Psoas muscle (tissue), 8 donors: ENCODE data around the gene NAMPT. TPM values are rescaled to one million over a fixed set of nuclear protein-coding genes. Genes with fewer than 3 reads are reported as not detected.
"Not testable (repeated sequence)": the region's sequence is repeated elsewhere in the genome, so short reads cannot be mapped to it uniquely, and the experiment has no call there.

Experiments
- ATAC-seq, 4 donors: fragments of 200-7000 bp; cut with Tn5 transposase; one replicate each; pipeline ENCODE4 v1.9.1; 2020; ENCODE audit warnings: moderate library complexity in 3 of 4, mild to moderate bottlenecking in 2 of 4
- DNase-seq, 2 donors: peaks; one replicate each; pipeline ENCODE4 v3.0.0-alpha.2; 2020
- H3K27ac ChIP-seq: fragments of 200-600 bp; one replicate; pipeline ENCODE4 v1.8.0; 2022
- H3K27me3 ChIP-seq, 3 donors: fragments of 200-600 bp in 1 of 3; one replicate each; pipeline versions ENCODE4 v1.6.1 to v1.8.0; 2013 to 2022; ENCODE audit warnings: low read length in 2 of 3, mild to moderate bottlenecking in 2 of 3, moderate library complexity in 1 of 3; ENCODE audit not compliant: insufficient read depth in 3 of 3
- H3K36me3 ChIP-seq, 2 donors: fragments of 200-600 bp in 1 of 2; one replicate each; pipeline versions ENCODE4 v1.6.1 to v1.8.0; 2013 to 2022; ENCODE audit warnings: low read depth in 1 of 2, mild to moderate bottlenecking in 1 of 2, moderate library complexity in 1 of 2; ENCODE audit not compliant: insufficient read depth in 1 of 2
- H3K4me1 ChIP-seq: fragments of 200-600 bp; one replicate; pipeline ENCODE4 v1.8.0; 2022
- H3K4me3 ChIP-seq: fragments of 200-600 bp; one replicate; pipeline ENCODE4 v1.8.0; 2022; ENCODE audit warnings: mild to moderate bottlenecking
- H3K9me3 ChIP-seq: fragments of 200-600 bp; one replicate; pipeline ENCODE4 v1.8.0; 2022
- WGBS, 3 donors: extraction: QIAGEN DNeasy Blood & Tissue Kit; methylation state at CpG; one replicate each; pipeline versions ENCODE4 v1.1.6 to v1.1.7; 2013; 5-methylcytosine and 5-hydroxymethylcytosine counted together
- intact Hi-C, 2 donors: fragments of 100-400 bp; cut with DNase I; formaldehyde crosslinking; loops; one replicate each; pipeline versions ENCODE4 v1.11.0 to v1.14.2; 2022
- polyA plus RNA-seq, 3 donors: library from polyadenylated mRNA; stranded (reverse); fragments of 200-250 nt; gene quantifications; one replicate each; pipeline ENCODE4 v1.2.3, GENCODE V29; 2013
- total RNA-seq, 4 donors: library from RNA; stranded (reverse); fragmentation: NEBNext Ultra II Directional in 2 of 4; extraction: Animal tissue kit (Norgen Biotek cat#: 25700) in 2 of 4; gene quantifications; one replicate each; pipeline versions ENCODE4 v1.2.1 to v1.2.4, GENCODE V29; 2021 to 2023
- TF ChIP-seq, protein P1 (sequence below): fragments of 200-600 bp; IDR thresholded peaks from one replicate; pipeline ENCODE4 v1.8.0; 2022; ENCODE audit warnings: antibody characterized with exemption
- donor health status: healthy with polysubstance abuse.
- donor health status: DM: no; HTN: no; CAD: no; lungs with moderate emphysema.
- donor health status: Bipolar disorder and iron deficiency.
- donor health status: healthy.
- donor health status: DM: yes; HTN: yes; CAD: no.
- donor health status: DM: no; HTN: no; CAD: no.
- donor health status: DM: no; HTN: no; CAD: no.
- donor health status: DM: yes; HTN: yes; CAD: no.

The NAMPT gene
- total and polyA plus RNA-seq, 7 donors: 57.2 to 401 (median 130) TPM

DNA sequence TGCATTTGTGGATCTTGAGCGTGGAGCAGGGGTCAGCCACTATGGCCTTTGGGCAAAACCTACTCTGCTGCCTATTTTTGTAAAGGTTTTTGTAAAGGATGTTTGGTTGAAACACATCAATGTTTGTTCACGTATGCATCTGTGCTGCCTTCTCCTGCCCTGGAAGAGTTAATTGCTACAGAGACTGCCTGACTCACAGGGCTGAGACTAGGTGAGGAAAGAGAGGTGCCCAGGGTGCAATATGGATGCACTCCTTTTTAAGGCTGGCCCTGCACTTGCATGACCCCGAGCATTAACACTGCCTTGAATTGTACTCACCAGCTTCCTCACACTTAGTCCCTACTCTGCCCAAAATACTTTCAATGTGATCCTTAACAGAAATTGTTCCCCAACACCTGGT is 20.9 kb upstream of the NAMPT start:
- intact Hi-C loops: loop anchor here in 1 of 2 donors (10.0 kb wide), 1 partner anchor 49 kb away; no protein-coding TSS in a partner anchor
- 65 to 68% (median 67%) methylated on average over 3 of the region's 3 CpGs for WGBS, 3 donors
- TF ChIP-seq, protein P1, sequence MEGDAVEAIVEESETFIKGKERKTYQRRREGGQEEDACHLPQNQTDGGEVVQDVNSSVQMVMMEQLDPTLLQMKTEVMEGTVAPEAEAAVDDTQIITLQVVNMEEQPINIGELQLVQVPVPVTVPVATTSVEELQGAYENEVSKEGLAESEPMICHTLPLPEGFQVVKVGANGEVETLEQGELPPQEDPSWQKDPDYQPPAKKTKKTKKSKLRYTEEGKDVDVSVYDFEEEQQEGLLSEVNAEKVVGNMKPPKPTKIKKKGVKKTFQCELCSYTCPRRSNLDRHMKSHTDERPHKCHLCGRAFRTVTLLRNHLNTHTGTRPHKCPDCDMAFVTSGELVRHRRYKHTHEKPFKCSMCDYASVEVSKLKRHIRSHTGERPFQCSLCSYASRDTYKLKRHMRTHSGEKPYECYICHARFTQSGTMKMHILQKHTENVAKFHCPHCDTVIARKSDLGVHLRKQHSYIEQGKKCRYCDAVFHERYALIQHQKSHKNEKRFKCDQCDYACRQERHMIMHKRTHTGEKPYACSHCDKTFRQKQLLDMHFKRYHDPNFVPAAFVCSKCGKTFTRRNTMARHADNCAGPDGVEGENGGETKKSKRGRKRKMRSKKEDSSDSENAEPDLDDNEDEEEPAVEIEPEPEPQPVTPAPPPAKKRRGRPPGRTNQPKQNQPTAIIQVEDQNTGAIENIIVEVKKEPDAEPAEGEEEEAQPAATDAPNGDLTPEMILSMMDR: no peak
- Histone ChIP-seq H3K4me3 (no peak overlapping the region), H3K4me1 (no peaks in the 10 kb centered on the region), H3K27me3 (no peaks in the 10 kb centered on the region), H3K27ac (no peak overlapping the region), H3K36me3 (no peaks in the 10 kb centered on the region), H3K9me3 (no peaks in the 10 kb centered on the region)
- DNase-seq (no peak), ATAC-seq (no peak)

DNA sequence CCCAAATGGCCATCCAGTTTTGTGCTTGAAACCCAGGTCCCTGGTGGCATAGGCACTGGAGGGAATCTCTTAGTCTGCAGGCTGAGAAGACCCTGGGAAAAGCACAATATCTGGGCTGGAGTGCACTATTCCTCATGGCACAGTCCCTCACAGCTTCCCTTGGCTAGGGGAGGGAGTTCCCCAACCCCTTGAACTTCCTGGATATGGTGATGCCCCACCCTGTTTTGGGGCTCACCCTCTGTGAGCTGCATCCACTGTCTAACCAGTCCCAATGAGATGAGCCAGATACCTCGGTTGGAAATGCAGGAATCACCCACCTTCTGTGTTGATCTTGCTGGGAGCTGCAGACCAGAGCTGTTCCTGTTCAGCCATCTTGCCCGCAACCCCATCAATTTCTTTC is 19.8 kb upstream of the NAMPT start:
- intact Hi-C loops: loop anchor here in 1 of 2 donors (10.0 kb wide), 1 partner anchor 50 kb away; no protein-coding TSS in a partner anchor
- Histone ChIP-seq H3K4me3 (no peak overlapping the region), H3K36me3 (no peaks in the 10 kb centered on the region), H3K27me3 (no peaks in the 10 kb centered on the region), H3K9me3 (no peaks in the 10 kb centered on the region), H3K4me1 (no peaks in the 10 kb centered on the region), H3K27ac (no peak overlapping the region)
- no peak for DNase-seq
- no peak for ATAC-seq
- WGBS, 3 donors: 75 to 81% (median 79%) methylated on average over 2 of the region's 2 CpGs
- TF ChIP-seq, protein P1: no peak

DNA sequence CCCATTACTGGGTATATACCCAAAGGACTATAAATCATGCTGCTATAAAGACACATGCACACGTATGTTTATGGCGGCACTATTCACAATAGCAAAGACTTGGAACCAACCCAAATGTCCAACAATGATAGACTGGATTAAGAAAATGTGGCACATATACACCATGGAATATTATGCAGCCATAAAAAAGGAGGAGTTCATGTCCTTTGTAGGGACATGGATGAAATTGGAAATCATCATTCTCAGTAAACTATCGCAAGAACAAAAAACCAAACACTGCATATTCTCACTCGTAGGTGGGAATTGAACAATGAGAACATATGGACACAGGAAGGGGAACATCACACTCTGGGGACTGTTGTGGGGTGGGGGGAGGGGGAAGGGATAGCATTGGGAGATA is 13.8 kb upstream of the NAMPT start:
- ATAC-seq, H3K27me3 ChIP-seq, intact Hi-C loops, H3K4me1 ChIP-seq, H3K4me3 ChIP-seq, H3K9me3 ChIP-seq, H3K27ac ChIP-seq, H3K36me3 ChIP-seq, DNase-seq: not testable (repeated sequence)
- WGBS, 3 donors: 88 to 100% (median 100%) methylated on average over 1 of the region's 4 CpGs

DNA sequence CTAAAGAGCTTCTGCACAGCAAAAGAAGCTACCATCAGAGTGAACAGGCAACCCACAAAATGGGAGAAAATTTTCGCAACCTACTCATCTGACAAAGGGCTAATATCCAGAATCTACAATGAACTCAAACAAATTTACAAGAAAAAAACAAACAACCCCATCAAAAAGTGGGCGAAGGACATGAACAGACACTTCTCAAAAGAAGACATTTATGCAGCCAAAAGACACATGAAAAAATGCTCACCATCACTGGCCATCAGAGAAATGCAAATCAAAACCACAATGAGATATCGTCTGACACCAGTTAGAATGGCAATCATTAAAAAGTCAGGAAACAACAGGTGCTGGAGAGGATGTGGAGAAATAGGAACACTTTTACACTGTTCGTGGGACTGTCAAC is 13.4 kb upstream of the NAMPT start:
- WGBS, 3 donors: 63 to 79% (median 77%) methylated on average over 1 to 2 of the region's 4 CpGs
- H3K27ac ChIP-seq, DNase-seq, H3K4me3 ChIP-seq, H3K4me1 ChIP-seq, intact Hi-C loops, H3K36me3 ChIP-seq, ATAC-seq, H3K9me3 ChIP-seq, H3K27me3 ChIP-seq: not testable (repeated sequence)

DNA sequence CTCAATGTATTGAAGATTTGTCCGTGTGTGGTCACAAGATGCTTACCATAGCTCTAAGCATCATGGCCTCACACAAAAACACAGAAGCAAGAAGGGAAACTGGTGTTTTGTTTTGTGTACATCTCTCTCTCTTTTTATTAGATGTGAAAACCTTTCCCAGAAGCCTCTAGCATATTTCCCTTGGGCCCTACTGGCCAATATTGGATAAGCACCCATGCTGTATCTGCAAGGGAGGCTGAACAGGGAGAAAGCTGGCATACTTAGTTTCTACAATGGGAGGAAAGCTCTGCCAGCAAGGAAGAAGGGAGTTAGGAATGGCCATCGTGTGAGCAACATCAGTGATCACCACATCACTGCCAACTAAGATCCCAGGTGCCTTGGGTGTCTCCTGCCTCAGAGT is 9.6 kb upstream of the NAMPT start:
- no peaks in the 10 kb centered on the region for H3K9me3 ChIP-seq
- TF ChIP-seq, protein P1: no peak
- WGBS, 3 donors: 57 to 61% (median 60%) methylated on average over 2 of the region's 2 CpGs
- no peaks in the 10 kb centered on the region for H3K4me1 ChIP-seq
- DNase-seq (no peak), ATAC-seq (no peak)
- H3K27me3 ChIP-seq: peaks cover 0 to 7% (median 0%) of the 10 kb centered on the region in 3 donors
- intact Hi-C loops: no loop called here
- no peaks in the 10 kb centered on the region for H3K36me3 ChIP-seq
- no peak overlapping the region for H3K4me3 ChIP-seq
- H3K27ac ChIP-seq: no peak overlapping the region

DNA sequence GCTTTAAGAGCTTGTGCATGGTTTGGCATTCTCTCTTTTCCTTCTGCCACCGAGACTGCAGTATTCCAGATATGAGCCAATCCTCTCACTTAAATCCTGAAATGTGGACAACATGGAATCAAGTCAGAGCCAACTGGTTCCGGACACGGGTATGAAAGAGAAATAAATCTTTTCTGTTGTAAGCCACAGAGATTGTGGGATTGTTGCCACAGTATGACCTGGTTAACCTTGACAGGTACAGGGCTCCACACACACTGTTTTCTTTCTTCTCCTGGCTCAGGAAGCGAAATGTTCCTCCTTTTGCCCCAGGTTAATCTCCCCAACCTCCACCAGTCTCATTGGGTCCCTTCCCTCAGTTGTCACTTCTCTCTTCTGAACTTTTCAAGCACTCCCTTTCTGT is 6.5 kb upstream of the NAMPT start:
- intact Hi-C loops: no loop called here
- Histone ChIP-seq H3K4me3 (no peak overlapping the region), H3K27ac (no peak overlapping the region), H3K9me3 (no peaks in the 10 kb centered on the region), H3K27me3 (peaks cover 0 to 7% (median 0%) of the 10 kb centered on the region in 3 donors), H3K4me1 (no peaks in the 10 kb centered on the region), H3K36me3 (no peaks in the 10 kb centered on the region)
- DNase-seq (no peak), ATAC-seq (no peak)
- WGBS, 3 donors: 48 to 62% (median 50%) methylated on average over 4 of the region's 4 CpGs
- TF ChIP-seq, protein P1: no peak
